Activated CD4-positive, alpha-beta T cell treated with anti-CD3 and anti-CD28 coated beads for 24 hours (primary cell): Measurements from ENCODE around the gene ANKRD12.

Source experiments
- DNase-seq, 2 donors: peaks; one replicate each; pipeline ENCODE4 v3.0.0-alpha.2; 2020; ENCODE audit warnings: low read depth in 2 of 2

Gene ANKRD12

DNA sequence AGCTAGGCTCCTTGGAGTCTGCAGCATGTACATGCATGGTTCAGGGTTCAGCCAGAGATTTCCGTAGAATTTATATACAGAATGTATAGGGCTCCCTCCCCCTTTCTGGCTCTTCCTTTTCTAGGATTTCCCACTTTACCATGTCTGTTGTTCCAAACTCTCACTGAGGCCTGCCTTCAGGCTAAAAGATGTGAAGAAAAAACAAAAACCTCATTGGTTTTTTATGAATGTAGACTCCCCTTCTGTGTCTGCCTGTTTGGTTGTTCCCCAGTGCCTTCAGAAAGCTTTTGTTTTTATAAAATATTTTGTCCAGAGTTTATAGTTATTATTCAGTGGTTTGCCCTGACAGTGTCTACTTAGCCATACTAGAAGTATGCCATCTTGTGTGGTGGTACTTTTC lies 30.5 kb upstream of the ANKRD12 start:
- no peak for DNase-seq

DNA sequence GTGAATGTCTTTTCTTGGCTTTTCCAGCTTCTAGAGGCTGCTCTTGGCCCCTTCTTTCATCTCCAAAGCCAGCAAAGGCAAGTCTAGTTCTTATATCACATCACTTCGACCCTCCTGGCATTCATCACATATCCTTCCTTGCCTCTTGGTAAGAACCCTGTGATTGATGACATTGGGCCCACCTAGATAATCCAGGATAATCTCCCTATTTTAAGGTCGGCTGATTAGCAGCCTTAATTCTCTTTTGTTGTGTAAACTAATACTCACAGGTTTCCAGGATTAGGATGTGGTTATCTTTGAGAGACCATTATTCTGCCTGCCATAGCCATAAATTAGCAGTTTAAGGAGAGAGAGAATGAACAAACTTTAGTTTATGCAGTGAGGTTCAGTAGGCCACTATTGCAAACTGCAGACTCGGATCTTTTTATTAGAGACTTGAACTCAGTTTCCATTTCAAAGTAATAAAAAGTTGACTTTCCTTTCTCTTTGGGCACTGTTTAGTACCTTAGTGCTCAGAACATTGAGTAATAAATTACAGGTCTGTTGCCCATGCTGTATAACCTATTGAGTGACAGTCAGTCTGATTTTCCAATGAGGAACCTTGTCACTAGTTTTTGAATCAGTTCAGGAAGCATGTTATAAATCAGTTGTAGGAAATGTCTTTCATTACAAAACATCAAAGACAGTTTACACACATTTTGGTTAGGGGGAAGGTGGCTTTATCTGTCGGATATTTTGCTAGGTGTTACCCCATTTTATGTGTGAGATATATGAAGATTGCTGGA lies 29.6 kb upstream of the ANKRD12 start:
- DNase-seq, result no peak

DNA sequence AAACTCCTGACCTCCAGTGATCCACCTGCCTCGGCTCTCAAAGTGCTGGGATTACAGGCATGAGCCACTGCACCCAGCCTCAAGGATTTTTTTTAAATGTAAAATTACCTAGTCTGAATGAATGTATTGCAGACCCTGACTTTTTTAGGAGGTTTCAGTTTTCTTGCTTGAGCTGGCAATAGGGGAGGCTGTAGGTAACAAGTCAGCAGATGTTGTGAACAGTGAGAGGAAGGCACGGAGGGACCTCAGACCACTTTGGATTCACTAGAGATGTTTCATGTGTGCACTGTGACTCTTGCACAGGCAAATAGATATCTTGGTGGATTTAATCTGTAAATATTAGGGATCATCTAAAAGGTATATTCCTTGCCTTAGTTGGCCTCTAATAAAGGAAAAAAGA lies 27.7 kb upstream of the ANKRD12 start:
- DNase-seq, result no peak

- DNase-seq, result no peak
Measured at GRCh38 chr18:9109523-9109922, 27.1 kb upstream of the ANKRD12 start.

GRCh38 chr18:9113468-9114149 lies 23.0 kb upstream of the ANKRD12 start:
- DNase-seq, result no peak

DNA sequence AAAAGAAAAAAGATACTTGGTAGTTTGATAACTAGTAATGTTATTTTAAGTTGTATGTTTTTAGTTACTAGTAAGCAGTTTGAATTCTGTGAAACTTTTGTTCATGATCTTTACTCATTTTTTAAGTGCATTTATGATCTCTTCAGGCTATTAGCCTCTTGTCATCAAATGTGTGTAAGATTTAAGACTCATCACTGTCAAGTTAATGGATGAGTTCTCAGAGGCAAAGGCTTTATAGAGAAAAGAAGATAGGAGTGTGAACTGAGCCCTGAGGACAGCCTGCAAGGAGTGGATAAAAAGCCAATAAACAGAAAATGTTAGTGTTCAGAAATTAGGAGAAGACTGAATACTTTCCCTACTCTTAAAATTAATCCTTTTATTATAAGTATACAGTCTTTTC lies 20.6 kb upstream of the ANKRD12 start:
- no peak for DNase-seq

DNA sequence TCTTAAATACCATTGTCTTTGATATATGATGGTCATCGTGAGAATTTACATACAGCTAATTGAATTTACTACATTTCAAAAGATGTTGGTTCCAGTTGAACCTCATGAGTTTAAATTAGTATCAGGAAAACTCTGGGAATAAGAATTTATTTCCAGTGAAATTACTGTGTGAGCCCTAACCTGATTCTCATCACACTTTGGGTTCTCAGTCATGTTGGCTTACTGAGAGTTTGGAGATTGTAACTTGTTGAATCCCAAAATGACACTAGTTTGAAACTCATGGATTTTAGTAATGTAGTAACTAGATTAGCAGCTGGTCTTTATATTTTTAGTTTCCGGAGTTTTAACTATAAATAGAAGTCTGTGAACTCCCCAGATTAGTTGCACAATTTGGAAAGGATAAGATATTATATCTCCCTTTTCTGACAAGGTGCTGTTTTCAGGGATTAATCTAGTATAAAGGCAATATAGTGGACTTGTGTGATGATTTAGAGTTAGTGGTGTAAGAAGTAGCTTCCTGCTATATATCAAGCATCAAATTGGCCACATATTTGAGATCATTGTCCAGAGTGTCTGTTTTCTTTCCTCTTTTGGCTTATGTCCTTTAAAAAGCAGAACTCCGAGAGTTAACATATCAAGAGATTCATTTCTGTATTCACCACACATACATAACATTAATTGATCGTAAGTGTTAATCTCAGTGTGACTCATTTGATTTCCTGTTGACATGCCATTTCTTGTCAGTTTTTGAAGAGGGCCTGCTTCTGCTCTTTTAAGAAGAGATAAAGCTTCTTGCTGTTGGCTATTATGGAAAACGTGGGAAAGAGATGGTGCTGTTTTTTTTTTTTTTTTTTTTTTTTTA lies 18.4 kb upstream of the ANKRD12 start:
- DNase-seq, result no peak

DNA sequence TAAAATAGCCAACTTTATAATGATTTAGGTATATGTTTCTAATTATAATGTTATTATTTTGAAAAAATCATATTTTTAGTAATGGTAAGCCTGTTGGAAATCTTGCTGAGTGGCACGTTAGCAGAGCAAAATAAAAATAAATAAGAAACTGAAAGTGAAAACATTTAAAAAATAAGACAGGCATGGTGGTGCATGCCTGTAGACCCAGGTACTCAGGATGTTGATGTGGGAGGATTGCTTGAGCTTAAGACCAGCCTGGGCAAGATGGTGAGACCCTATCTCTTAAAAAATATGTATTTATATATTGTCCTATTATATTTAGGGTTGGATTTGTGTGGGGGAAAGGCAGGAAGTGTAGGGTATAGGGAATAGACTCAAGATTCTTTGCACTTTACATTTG lies 15.8 kb upstream of the ANKRD12 start:
- DNase-seq, result no peak

GRCh38 chr18:9123520-9123919 lies 13.1 kb upstream of the ANKRD12 start:
- no peak for DNase-seq

- no peak for DNase-seq
Measured at GRCh38 chr18:9124824-9125223, 11.8 kb upstream of the ANKRD12 start.

DNA sequence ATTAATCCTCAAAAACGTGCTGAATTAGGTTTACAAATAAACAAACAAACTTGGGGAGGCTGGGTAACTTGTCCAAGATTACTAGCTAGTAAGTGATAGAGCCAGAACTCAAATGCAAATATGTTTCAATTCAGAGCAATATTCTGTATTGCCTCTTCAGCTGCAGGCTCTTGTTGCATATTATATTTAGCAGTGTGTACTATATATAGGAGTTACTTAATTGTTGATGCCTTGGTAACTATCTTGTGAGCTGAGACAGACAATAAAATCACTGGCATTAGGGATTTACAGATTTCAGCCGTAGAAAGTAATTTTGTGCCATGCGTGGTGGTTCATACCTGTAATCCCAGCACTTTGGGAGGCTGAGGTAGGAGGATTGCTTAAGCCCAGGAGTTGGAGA lies 10.2 kb upstream of the ANKRD12 start:
- no peak for DNase-seq

- no peak for DNase-seq
Measured at GRCh38 chr18:9130195-9130594, 6.4 kb upstream of the ANKRD12 start.

DNA sequence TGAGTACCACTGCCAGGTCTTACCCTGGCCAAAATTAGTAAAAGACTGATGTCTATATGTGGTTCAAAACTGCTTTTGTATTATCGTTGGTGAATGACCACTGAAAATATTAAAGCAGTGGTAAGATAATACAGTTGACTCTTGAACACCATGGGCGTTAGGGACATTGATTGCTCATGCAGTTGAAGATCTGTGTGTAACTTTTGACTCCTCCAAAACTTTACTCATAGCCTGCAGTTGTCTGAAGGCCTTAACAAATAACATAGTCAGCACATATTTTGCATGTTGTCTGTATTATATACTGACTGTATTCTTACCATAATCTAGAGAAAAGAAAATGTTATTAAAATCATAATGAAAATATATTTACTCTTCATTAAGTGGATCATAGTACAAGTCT lies 5.8 kb upstream of the ANKRD12 start:
- no peak for DNase-seq

GRCh38 chr18:9132628-9133027 lies 4.0 kb upstream of the ANKRD12 start:
- DNase-seq, result no peak

- no peak for DNase-seq
Measured at GRCh38 chr18:9133225-9133624, 3.4 kb upstream of the ANKRD12 start.

- no peak for DNase-seq
Measured at GRCh38 chr18:9135081-9135911, 1.3 kb upstream of the ANKRD12 start.

GRCh38 chr18:9135912-9136314 lies 668 bp upstream of the ANKRD12 start:
- DNase-seq, result no peak

DNA sequence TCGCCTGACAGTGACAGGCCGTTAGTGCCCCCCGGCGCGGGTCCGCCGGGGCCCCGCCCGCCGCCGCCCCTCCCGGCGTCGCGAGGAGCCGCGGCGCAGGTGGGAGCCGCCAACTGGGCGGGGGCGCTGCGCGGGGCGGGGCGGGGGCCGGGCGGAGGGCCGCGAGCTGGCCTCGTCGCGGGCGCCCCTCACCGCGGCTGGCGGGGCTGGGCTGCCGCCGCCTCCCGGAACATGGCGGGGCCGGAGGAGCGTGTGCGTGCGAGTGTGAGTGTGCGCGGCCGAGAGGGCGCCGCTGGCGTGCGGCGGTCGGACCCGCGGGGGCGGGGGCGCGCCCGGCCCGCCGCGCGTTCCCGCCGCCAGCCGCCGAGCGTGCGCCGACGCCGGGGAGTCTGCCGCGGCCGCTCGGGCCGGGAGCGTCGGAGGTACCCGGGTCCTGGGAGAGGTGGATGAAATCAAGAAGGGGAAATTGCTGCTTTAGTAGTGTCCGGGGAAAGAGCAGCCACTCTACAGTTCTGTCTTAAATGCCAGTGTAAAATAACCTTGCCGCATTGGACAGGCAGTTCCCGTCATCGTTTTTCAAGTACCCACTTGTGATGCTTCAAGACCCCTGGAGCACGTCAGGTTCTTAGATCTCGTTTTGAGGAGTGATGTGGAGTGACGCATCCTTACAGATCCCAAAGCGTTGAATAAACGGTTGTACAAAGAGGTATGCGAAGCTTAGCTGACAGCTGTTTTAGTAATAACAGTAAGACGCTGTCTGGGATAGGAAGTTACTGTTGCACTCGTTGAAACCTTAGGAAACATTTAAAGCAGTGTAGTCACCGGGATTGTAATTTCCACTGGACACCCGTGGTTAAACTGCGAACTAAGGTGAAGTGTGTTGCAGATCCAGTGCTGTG lies 836 bp downstream of the ANKRD12 start:
- peak; percentile 42 to 51 for DNase-seq

DNA sequence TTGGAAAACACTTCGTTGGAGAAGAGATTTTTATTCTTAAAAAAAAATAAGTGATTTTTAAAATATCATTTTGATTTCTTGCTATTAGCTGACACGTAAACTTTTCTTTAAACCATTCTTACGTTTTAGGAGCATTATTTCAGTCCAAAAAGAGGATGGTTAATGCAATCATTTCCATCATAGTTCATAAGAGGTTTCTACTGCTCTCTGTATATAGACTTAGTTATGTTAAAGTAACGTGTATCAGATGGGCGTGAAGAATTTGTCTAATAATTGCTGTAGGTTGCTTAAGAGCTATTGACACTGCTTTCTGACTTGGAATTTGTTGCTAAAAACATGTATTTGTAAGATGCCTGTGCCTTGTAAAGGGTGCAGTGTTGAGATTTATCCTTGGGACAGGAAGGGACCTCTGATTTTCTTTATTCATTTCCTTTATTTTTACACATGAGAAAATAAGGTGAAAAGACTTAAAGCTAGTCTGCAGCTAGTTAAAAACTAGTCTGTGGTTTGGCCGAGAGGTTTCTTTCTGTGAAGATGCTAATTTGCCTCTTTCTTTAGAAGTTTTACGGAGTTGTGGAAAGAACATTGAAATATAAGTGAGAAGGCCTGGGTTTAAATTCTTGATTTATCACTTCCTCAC lies 2.9 kb downstream of the ANKRD12 start:
- no peak for DNase-seq

DNA sequence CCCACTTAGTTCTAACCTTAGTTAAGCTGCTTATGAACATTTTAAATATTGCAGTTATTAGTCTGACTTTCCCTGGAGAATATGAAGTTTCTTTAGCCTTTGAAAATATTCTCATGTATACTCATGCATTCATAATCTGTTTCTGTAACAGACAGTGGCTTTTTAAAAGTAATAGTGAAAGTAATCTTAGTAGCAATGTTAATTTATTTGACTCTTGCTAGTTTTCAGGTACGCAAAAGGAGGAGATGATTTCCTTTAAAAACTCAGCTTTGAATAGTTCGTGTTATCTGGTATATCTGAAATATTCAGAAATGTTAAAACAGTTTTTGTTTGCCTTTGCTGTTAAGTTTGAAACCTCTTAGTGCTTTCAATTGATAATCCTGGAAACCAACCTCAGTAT lies 3.8 kb downstream of the ANKRD12 start:
- no peak for DNase-seq
